DLD1 (cell line): ENCODE measurements around the gene BTN1A1.

Experiments used
- in situ Hi-C: cut with HindIII; loops from 2 replicates; pipeline ENCODE4 v1.10.0; 2017; ENCODE audit warnings: low sequenced_read_pairs

Gene BTN1A1

DNA sequence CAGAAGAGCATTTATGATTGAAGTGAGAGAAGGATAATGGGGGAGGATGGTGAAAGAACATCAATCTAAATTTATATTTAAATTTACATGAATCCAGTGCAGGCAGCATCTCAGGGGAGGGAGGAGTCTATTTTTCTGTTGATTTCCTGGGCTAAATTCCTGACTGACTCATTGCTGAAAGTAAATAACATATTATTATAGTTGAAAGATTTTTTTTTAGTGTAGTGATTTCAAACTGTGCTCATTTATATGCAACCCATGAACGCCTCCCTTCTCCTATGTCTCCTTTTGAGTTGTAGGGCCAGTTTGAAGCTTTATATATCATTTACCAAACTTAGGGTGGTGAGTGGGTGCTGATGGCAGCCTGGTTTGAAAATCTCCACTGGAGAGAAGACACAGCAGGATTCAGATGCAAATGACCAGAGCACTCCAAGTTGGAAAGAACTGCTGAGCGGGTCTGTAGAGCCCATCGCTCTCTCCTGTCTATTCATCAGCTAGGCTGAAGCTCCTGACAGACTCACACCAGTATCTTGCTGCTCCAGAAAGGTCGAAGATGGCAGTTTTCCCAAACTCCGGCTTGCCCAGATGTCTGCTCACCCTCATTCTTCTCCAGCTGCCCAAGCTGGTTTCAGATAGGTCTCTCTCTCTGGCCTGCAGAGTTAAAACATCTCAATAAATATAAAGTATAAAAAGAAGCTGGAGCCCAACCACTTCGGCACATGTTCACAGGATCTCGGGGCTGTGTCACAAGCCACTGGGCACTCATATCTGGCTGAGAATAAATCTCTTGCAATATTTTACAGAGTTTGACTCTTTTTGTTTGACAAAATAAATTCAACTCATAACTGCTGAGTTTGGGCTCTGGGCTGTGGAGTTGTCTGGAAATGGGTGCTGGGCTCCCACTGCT lies 24.0 kb upstream of the BTN1A1 start:
- in situ Hi-C loops = no loop called here

DNA sequence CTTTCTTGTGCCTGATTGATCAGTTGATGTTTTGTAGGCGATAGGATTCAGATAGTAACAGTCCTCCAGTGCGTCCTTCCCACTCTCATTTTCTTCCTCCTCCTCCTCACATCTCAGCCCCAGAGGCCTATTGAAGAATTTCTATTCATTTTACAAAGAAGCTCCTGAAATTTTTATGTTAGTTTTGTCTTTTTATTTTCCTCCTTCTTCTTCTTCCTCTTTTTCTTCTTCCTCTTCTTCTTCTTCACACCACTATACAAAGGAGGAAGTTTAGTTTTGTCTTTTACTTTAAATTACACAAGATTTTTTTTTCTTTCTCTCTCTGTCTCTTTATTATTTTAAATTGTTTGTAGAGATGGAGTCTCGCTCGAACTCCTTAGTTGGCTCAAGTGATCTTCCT lies 23.2 kb upstream of the BTN1A1 start:
- in situ Hi-C loops = no loop called here

DNA sequence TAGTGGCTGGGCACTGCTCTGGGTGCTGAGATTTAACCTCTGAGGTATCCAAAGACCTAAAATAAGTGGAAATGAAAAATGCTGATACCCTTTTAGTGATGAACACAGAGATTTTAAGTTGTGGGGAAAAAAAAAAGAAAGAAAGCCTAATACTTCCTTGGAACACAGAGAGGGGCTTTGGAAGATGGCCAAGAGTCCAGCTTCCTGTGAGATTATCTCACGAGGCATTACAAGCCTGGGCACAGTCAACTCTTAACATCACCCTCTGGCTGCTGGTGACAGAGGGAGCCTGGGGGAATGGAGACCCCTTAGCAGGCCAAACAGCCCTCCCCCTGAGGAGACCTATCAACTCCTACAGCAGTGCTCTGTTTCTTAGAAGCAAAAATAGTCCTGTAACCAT lies 22.7 kb upstream of the BTN1A1 start:
- in situ Hi-C loops = no loop called here

DNA sequence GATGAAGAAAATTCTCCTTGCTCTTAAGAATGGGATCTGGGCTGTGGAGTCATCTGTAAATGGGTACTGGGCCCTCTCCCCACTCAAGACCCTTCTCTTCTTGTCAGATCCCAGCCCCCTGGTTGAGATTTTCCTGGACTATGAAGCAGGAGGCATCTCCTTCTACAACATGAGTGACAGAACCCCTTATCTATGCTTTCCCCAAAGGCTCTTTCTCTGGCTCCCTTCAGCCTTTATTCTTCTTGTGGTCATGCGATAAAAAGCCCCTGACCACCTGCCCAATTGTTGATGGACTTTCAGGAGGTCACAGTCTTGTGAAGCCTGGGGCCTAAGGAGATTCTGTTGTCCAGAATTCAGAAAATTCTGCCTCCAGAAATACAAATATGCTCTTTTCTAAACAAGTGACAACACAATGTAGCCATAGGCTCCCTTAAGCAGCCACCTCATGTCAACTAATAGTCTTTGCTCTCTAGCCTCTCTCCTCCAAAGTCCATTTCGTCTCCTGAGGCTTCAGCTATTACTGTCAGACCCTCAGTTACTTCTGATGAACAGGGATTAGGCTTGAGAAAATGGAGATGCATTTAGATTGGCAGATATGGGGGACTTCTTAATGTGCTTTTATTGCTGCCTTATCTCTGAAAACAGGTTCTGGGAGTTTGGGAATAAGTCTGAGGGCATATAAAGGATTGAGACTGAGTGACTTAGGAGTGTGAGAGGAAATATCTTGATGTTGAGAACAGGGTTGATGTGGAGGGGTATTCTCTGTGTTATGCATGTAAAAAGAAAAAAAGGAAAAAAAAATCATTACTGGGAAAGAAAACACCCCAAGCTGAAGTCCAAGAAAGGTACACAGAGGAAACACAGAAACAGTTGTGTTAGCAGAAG lies 21.8 kb upstream of the BTN1A1 start:
- in situ Hi-C loops = no loop called here

DNA sequence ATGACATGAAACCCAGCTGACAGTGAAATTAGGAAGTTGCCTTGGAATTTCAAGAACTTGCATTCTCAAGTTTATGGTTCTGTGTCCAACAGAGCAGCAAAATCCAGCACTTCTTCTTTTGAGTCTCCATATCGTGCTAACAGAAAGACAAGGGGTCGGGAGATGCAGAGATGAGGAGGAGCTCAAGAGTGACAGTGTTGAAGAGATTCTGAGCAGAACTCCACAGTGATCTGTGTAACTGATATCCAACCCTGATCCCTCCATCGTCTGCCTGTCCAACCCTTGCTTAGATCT lies 21.2 kb upstream of the BTN1A1 start:
- in situ Hi-C loops = no loop called here

DNA sequence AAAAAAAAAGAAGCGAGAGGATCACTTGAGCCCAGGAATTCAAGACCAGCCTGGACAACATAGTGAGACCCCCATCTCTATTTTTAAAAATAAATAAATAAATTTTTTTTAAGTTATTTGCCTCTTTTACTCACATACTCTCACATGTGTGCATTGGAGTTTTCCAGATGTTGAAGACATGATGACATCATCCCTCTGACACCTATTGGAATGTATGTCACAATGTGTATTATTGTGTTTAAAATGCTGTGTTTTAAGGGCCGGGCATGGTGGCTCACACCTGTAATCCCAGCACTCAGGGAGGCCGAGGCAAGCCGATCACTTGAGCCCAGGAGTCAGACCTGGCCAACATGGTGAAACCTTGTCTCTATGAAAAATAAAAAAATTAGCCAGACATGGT lies 17.8 kb upstream of the BTN1A1 start:
- in situ Hi-C loops = no loop called here

DNA sequence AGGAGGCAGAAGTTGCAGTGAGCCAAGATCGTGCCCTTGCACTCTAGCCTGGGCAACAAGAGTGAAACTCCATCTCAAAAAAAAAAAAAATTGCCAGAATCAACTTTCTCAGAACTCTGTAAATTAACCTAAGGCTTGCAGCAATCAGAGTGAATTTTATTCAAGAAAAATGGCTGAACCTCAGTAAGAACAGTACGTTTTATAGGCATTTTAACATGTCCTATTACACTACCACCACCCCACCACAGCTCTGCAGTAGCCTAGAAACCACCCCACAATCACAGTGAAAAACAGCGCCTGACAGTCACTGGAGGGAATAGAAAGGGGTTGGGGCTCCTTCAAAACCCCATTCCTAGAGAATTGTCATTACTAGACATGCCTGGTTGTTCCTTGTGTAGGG lies 16.4 kb upstream of the BTN1A1 start:
- in situ Hi-C loops = no loop called here

DNA sequence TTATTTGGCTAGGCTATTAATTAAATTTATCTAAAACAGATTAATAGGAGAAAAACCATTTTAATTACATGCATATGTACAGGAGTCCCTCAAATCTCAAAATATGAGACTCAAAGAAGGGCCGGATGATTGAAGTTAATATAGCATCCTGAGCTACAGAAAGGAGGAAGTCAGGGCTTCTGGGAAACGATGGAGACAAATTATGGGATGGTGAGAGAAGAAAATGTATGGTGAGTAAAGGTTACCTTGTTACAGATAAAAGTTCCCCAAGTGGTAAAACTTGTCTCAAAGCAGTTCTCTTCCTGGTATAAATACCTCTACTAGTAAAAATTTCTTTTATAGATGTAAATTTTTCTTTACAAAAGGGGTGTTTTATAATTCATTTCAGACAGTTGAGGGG lies 15.9 kb upstream of the BTN1A1 start:
- in situ Hi-C loops = no loop called here

DNA sequence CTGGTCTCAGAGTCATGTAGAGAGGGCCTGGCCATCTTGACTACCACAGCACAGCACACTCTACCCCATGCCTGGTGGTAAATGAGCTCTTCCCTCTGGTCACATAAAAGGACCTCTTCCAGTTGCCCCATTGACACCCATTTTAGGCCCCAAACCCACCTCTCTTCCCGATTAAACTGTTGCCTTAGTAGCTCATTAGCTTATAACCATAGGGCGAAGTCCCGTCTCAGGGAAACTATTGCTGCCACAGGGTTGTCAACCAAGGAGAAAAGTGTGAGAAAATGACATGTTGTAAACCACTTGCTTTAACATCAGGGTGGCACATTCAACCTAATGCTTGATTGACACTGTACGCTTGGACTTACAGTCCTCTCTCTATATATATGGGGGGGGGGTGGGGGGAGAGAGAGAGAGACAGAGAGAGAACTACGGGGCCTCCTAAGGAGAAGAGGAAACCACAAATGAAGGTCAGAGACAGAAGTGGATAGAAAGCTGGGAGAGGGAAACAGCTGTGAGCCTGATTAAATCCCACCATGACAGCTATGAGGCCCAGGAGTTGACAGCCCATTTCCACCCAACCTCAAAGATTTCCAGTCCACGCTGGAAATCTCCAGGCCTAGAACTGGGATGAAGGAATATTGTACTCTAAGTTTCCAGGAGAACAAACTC lies 14.9 kb upstream of the BTN1A1 start:
- in situ Hi-C loops = no loop called here

DNA sequence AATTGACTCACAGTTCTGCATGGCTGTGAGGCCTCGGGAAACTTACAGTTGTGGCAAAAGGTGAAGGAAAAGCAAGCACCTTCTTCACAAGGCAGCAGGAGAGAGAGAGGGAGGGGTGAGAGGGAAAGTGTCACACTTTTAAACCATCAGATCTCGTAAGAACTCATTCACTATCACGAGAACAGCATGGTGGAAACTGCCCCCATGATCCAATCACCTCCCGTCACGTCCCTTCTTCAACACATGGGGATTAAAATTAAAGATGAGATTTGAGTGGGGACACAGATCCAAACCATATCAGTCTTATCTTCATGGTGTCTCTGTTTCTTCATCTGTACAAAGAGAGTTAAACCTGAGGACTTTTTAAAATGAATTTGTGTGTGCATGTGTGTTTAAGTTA lies 13.7 kb upstream of the BTN1A1 start:
- in situ Hi-C loops = no loop called here

DNA sequence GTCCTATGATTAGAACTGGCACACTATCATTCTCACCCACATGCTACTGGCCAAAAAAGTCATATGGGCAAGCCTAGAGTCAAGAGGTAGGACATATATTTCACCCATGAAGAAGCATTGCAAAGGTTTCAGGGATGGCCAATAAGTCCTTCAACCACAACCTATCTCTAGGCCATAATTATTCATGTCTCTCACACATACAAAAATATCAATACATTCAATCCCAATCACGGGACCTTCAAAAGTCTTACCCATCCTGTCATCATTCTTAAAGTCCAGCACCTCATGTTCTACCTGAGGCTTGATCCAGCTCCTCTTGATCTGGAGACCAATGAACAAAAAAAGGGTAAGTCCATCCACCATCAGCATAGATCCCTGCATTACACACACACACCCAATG lies 12.6 kb upstream of the BTN1A1 start:
- in situ Hi-C loops = no loop called here

DNA sequence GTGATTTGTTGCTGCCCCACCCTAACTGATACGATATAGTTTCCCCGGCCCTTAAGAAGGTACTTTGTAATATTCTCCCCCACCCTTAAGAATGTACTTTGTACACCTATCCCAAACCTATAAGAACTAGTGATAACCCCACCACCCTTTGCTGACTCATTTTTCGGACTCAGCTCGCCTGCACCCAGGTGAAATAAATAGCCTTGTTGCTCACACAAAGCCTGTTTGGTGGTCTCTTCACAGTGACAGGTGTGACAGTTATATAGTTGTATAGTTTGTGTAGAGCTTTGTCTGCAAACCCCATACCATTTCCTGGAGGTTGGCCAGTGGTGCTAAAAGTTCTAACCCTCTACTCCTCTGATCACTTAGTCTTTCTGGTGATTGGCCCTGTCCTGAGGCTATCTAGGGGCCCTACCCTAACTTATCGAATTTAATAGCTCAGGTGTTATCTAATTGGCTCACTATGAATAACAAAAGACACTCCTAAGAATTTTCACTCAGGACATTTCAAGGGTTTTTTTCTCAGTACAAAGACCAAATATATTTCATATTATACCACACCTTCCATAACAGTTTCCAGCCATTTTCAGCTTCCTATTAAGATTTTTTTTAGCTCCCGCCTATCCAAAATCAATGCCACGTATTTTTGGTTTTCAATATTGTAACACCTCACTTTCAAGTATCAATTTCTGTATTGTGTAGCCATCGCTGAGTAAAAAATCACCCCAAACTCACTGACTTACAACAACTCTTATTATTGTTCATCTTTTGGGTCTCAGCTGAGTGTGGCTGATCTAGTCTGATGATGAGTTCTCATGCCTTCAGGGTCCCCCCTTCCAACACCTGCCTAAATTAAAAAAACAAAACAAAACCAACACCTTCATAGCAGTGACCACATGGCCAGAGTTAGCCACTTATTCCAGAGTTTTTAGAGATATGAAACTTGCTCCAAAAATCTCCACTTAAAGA lies 9.8 kb upstream of the BTN1A1 start:
- in situ Hi-C loops = no loop called here

DNA sequence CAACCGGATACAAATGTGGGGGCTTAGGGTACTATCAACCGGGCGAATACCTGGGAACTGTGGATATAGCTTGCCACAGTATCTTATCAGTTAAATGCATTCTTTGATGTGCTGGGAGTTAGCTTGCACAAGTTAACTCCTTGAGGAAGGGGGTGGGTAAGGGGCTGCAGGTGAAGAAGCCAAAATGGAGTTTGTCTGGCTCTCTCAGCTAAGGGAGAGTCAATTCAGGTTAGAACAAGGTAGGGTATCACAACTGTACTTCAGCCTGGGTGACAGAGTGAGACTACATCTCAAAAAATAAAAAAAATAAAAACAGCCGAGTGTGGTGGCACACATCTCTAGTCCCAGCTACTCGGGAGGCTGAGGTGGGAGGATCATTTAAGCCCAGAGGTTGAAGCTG lies 8.5 kb upstream of the BTN1A1 start:
- in situ Hi-C loops = no loop called here

DNA sequence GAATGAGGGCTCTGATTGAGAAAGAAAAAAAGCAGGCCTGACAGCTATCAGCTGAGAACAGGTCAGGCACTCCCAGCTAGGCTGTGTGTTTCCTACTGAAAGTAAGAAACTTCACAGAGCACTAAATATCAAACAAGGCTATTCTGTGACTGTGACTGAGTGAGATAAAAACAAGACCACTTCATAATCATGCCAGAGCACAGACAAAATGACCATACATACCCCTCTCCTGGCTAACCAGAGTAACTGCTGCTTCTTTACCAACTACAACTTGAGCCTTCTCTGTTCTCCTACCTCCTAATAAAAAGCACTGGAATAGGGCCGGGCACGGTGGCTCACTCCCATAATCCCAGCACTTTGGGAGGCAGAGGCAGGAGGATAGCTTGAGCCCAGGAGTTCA lies 6.8 kb upstream of the BTN1A1 start:
- in situ Hi-C loops = no loop called here

DNA sequence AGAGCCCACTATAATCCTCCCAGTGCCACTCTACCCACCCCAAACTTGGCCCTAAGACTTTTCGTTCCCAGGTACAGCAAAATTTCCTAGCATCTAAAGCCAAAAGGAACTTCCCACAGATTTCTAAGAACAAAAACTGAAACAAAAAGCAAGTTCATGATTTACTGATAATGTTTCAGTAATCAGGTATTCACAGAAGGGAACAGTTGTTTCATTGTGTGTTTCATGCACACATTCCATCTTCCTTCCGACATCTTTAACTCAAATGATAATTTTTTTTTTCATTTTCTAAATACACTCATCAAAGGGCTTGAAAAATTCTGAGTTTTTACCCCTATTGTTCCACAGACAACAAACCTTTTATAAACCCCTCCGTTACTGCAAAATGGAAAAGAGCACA lies 6.0 kb upstream of the BTN1A1 start:
- in situ Hi-C loops = no loop called here

DNA sequence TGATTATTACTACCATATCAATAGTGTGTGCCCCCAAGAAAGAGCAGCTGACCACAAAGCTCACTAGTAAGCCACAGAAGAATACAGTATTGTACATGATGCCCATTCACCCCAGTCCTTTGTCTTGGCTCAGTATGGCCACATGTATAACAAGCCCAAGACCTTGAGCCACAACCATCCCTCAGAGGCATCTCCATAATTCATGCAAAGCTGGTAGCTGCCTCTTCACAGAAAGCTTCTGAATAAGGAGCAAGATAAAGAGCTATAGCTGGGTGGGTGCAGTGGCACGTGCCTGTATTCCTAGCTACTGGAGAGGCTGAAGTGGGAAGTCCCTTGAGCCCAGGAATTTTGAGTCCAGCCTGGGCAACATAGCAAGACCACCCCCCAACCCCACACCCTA lies 4.8 kb upstream of the BTN1A1 start:
- in situ Hi-C loops = no loop called here

DNA sequence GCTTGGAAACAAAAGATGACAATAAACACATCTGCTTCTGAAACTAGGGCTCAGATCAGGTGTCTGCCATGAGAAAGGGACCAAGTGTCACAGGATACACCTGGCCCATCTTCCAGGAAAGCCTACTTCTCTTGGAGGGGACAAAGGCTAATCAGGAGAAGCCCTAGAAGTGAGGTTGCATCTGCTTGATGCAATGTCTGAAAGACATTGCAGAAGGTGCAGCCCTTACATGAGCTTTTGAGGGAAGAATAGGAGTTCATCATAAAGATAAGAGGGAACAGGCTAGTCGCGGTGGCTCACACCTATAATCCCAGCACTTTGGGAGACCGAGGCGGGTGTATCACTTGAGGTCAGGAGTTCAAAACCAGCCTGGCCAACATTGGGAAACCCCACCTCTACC lies 2.5 kb upstream of the BTN1A1 start:
- in situ Hi-C loops = no loop called here

DNA sequence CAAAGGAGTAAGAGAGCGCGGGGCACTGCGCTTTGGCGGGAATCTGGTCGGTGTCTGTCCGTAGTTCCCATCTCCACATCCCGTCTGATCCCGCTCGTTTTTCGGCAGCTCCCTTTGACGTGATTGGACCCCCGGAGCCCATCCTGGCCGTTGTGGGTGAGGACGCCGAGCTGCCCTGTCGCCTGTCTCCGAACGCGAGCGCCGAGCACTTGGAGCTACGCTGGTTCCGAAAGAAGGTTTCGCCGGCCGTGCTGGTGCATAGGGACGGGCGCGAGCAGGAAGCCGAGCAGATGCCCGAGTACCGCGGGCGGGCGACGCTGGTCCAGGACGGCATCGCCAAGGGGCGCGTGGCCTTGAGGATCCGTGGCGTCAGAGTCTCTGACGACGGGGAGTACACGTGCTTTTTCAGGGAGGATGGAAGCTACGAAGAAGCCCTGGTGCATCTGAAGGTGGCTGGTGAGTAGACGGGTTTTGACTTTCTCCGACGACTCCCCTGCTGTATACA lies 1.4 kb downstream of the BTN1A1 start:
- in situ Hi-C loops = no loop called here

DNA sequence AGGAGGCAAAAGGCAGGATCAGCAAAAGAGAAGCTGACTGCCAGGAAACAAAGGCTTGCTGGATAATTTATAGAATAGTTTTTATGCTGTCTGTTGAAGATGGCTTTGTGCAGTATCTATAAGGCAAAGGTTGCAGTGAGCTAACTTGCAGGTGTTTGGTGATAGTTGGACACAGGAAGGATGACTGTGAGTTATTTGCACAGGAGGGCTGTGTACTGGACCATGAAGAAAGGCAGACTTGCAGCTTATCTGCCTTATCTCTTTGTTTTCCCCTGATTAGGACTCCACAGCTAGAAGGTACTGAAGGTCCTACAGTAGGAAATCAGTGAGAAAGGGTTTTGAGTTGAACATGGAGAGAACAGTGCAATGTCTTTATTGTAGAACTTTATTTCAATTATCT lies 2.1 kb downstream of the BTN1A1 start:
- in situ Hi-C loops = no loop called here

DNA sequence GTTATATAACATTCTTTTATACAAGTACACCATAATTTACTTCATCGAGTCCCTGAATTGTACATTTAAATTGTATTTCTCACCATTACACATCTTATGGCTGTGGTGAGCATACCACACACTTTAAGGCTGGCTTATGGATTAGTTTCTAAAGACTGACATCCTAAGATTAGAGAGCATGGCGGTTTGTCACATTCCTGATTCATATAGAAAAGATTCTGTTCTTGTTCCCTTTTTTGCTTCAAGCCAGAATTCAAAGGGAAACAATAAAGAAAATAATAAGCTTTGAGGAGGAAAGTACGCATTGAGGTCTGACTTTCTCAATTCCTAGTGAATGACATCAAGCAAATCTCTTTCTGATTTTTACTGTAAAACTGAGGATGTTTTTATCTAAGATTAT lies 2.5 kb downstream of the BTN1A1 start:
- in situ Hi-C loops = no loop called here
